CD4-positive, CD25-positive, alpha-beta regulatory T cell (primary cell): ENCODE data around the gene GDI1. TPM values are rescaled to one million over a fixed set of nuclear protein-coding genes. Genes with fewer than 3 reads are reported as not detected.
A peak's percentile ranks its signal among the peaks of the same experiment; 100 is the strongest.
"Not testable (repeated sequence)": the region's sequence is repeated elsewhere in the genome, so short reads cannot be mapped to it uniquely, and the experiment has no call there.

ENCODE experiments used
- ATAC-seq, 2 donors: fragments of 150-1000 bp; cut with Tn5 transposase; one replicate each; pipeline ENCODE4 v1.10.0; 2021; ENCODE audit warnings: low read depth in 2 of 2, moderate number of reproducible peaks in 2 of 2, moderate library complexity in 1 of 2
- DNase-seq, 3 donors: peaks; one replicate each; pipeline versions ENCODE4 v3.0.0 to v3.0.0-alpha.2; 2012 to 2022; ENCODE audit warnings: mixed read lengths in 1 of 3
- H3K27ac ChIP-seq: one replicate; pipeline ENCODE4 v1.7.0; 2013; ENCODE audit warnings: mild to moderate bottlenecking, low read length; ENCODE audit not compliant: insufficient read depth, poor library complexity, severe bottlenecking
- H3K27me3 ChIP-seq: one replicate; pipeline ENCODE4 v1.7.0; 2013; ENCODE audit warnings: low read length; ENCODE audit not compliant: control insufficient read depth, insufficient read depth
- H3K36me3 ChIP-seq: one replicate; pipeline ENCODE4 v1.7.0; 2013; ENCODE audit warnings: mild to moderate bottlenecking, low read length, moderate library complexity; ENCODE audit not compliant: control insufficient read depth, insufficient read depth
- H3K4me1 ChIP-seq: 2 replicates; pipeline ENCODE4 v1.7.0; 2013; ENCODE audit warnings: mild to moderate bottlenecking, low read length; ENCODE audit not compliant: insufficient read depth, control insufficient read depth, poor library complexity, severe bottlenecking
- H3K4me3 ChIP-seq: one replicate; pipeline ENCODE4 v1.7.0; 2013; ENCODE audit warnings: low read depth, mild to moderate bottlenecking, low read length, moderate library complexity
- H3K9me3 ChIP-seq, 2 experiments: 1 replicate in 1 of 2; 2 replicates in 1 of 2; pipeline ENCODE4 v1.7.0; 2013; ENCODE audit warnings: low read length in 2 of 2, mild to moderate bottlenecking in 1 of 2, moderate library complexity in 1 of 2; ENCODE audit not compliant: control insufficient read depth in 2 of 2
- H3K27ac Mint-ChIP-seq, 3 donors: one replicate each; pipeline ENCODE4 v1.8.0; 2020 to 2022; ENCODE audit warnings: mild to moderate bottlenecking in 3 of 3, mixed read lengths in 3 of 3, moderate library complexity in 2 of 3
- H3K27me3 Mint-ChIP-seq: one replicate; pipeline ENCODE4 v1.8.0; 2022; ENCODE audit warnings: mild to moderate bottlenecking, mixed read lengths
- H3K36me3 Mint-ChIP-seq: one replicate; pipeline ENCODE4 v1.8.0; 2020; ENCODE audit warnings: mixed read lengths
- H3K4me1 Mint-ChIP-seq, 4 donors: one replicate each; pipeline ENCODE4 v1.8.0; 2020 to 2022; ENCODE audit warnings: mixed read lengths in 4 of 4, mild to moderate bottlenecking in 1 of 4
- H3K4me3 Mint-ChIP-seq, 4 donors: one replicate each; pipeline ENCODE4 v1.8.0; 2020 to 2022; ENCODE audit warnings: mild to moderate bottlenecking in 4 of 4, mixed read lengths in 4 of 4, moderate library complexity in 3 of 4
- H3K9me3 Mint-ChIP-seq, 7 donors: one replicate each; pipeline ENCODE4 v1.8.0; 2020 to 2022; ENCODE audit warnings: mixed read lengths in 7 of 7, mild to moderate bottlenecking in 3 of 7, moderate library complexity in 2 of 7
- polyA plus RNA-seq, 4 donors: library from polyadenylated mRNA; unstranded; fragments of 300-500 nt; fragmentation: Illumina TruSeq; gene quantifications; one replicate each; pipeline ENCODE4 v1.2.3, GENCODE V29; 2021
- total RNA-seq: library from RNA; stranded (reverse); gene quantifications from one replicate; pipeline ENCODE4 v1.2.3, GENCODE V29; 2022

Gene GDI1
- total and polyA plus RNA-seq, 5 donors from 2014 or later, result 33.7 to 169 (median 45.2) TPM

DNA sequence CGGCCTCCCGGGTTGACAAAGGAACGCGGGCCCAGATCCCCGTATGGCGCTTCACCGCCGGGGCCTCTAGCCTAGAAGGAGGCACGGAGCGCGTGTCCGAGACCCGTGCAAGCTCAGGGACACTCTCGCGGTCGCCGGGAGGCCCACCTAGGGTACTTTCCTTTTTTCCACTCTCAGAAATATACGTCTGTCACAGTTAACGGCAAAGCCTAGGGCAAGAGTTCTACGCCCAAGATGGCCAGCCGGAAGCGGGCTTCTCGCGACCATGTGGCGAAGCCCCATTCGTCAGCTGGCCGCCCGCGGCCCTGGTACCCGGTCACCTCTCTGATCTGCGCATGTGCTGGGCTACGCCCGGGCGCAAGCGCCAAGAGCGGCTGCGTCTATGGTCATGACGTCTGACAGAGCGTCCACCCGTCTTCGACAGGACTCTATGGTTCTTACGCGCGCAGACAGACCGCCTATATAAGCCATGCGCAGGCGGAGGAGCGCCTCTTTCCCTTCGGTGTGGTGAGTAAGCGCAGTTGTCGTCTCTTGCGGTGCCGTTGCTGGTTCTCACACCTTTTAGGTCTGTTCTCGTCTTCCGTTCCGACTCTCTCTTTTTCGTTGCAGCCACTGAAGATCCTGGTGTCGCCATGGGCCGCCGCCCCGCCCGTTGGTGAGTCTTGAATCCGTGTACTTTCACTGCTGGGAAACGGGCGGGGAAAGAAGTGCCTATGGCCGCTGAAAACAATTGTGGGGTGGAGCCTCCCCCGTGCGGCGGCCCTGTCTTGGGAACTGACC, 38.9 kb upstream of the GDI1 start, which contains the start of gene RPL10:
RPL10 (plus strand) TSS at position 490 of the 780 bp plus-strand sequence; CDS start at position 633, 143 bp downstream.
- H3K36me3 Mint-ChIP-seq, result peaks cover 14% of the 10 kb centered on the region
- peaks cover 19% of the 10 kb centered on the region for H3K4me1 ChIP-seq
- H3K9me3 ChIP-seq, result no peaks in the 10 kb centered on the region
- peaks cover 4 to 31% (median 8%) of the 10 kb centered on the region in 4 donors for H3K4me1 Mint-ChIP-seq
- H3K27ac ChIP-seq, result peak within 1 kb of the TSS; percentile 95
- DNase-seq, result peak; percentile 82 to 95 (median 89)
- H3K9me3 Mint-ChIP-seq, result no peaks in the 10 kb centered on the region
- H3K27ac Mint-ChIP-seq, result peak within 1 kb of the TSS; percentile 99 to 100 (median 99)
- peak within 1 kb of the TSS; percentile 95 for H3K4me3 ChIP-seq
- peaks cover 9% of the 10 kb centered on the region for H3K36me3 ChIP-seq
- H3K27me3 ChIP-seq, result no peaks in the 10 kb centered on the region
- peaks cover 15% of the 10 kb centered on the region for H3K27me3 Mint-ChIP-seq
- peak; percentile 78 to 84 for ATAC-seq
- peak within 1 kb of the TSS; percentile 94 to 99 (median 97) for H3K4me3 Mint-ChIP-seq

DNA sequence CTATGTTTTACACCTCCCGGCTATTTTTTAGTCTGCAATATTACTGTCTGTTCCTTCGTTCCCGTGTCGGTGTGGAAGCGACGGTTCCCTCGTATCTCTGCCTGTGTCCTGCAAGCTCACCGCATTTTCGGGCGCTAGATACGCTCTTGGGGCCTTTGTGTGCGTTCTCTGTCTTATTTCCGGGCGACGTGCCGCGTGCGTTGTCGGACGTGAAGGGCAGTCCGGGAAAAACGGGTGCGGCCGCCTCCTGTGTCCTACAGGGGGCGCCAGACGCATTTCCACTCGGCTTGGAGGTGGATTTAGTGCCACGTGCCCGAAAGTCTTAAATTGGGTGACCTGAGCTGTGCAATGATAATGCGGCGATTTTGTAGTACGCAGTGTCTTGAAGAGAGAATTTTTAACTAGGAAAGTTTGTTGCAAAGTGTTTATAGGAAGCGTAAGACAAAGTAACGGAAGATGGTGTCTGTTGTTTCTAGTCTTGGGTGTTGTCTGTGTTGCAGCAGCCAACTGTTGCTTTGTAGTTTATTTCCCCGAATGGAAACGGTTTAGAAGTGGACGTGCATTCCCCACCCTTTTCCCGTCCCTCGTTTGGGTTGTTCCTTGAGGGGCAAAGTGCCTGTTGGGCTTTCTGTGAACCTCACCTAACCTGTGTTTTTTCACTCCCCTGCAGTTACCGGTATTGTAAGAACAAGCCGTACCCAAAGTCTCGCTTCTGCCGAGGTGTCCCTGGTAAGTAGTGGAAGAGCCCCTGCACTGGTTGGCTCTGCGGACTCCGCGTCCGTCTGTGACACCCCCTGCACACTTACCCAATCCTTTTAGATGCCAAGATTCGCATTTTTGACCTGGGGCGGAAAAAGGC, 38.1 kb upstream of the GDI1 start:
- peaks cover 19% of the 10 kb centered on the region for H3K4me1 ChIP-seq
- H3K36me3 Mint-ChIP-seq, result peaks cover 14% of the 10 kb centered on the region

DNA sequence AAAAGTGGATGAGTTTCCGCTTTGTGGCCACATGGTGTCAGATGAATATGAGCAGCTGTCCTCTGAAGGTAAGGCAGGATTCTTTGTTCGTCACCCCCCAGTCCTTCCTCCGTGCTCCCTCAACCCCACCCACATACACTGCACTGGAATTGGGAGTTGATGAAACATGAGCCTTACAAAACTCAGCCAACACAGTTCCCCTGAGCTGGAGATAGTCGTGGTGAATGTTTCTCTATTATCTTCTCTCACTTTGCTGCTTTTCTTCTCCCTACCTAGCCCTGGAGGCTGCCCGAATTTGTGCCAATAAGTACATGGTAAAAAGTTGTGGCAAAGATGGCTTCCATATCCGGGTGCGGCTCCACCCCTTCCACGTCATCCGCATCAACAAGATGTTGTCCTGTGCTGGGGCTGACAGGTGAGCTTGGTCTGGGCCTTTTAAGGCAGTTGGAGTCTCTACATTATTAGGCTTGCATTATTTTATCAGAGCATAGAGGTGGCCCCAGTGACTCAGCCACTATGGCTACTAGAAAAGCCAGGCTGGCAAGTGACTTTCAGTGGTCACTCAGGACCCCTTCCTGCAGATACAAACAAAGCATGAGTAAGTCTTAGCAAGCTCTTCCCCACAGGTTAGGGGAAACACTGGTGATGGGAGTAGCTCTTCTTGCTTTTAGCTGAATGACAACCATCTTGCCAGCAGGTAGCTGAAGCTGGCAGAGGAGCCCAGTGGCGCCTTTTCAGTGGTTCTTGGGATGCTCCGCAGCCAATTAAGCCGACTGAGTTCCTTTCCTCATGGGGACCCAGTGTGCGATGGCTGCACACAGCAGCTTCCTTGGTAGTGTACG, 37.2 kb upstream of the GDI1 start:
- Mint-ChIP-seq H3K36me3 (peaks cover 14% of the 10 kb centered on the region), H3K4me3 (peak overlapping the region; percentile 94 to 99 (median 97)), H3K27me3 (peaks cover 15% of the 10 kb centered on the region), H3K4me1 (peaks cover 4 to 31% (median 8%) of the 10 kb centered on the region in 4 donors), H3K9me3 (no peaks in the 10 kb centered on the region), H3K27ac (peak overlapping the region; percentile 69 to 100 (median 99))
- peaks cover 19% of the 10 kb centered on the region for H3K4me1 ChIP-seq
- no peaks in the 10 kb centered on the region for H3K27me3 ChIP-seq
- H3K36me3 ChIP-seq, result peaks cover 9% of the 10 kb centered on the region
- peak; percentile 22 to 48 (median 45) for DNase-seq
- peak overlapping the region; percentile 95 for H3K27ac ChIP-seq
- peak overlapping the region; percentile 95 for H3K4me3 ChIP-seq
- H3K9me3 ChIP-seq, result no peaks in the 10 kb centered on the region
- ATAC-seq, result no peak

More for the DNA sequence above, 38.1 kb upstream of the GDI1 start:
- H3K27me3 ChIP-seq, result no peaks in the 10 kb centered on the region
- Mint-ChIP-seq H3K27me3 (peaks cover 15% of the 10 kb centered on the region), H3K27ac (peak overlapping the region; percentile 99 to 100 (median 99)), H3K4me3 (peak overlapping the region; percentile 94 to 99 (median 97)), H3K9me3 (no peaks in the 10 kb centered on the region), H3K4me1 (peaks cover 4 to 31% (median 8%) of the 10 kb centered on the region in 4 donors)
- H3K27ac ChIP-seq, result peak overlapping the region; percentile 95
- ATAC-seq (peak; percentile 46 to 50), DNase-seq (peak; percentile 68 to 90 (median 84))
- peaks cover 9% of the 10 kb centered on the region for H3K36me3 ChIP-seq
- no peaks in the 10 kb centered on the region for H3K9me3 ChIP-seq
- peak overlapping the region; percentile 95 for H3K4me3 ChIP-seq

DNA sequence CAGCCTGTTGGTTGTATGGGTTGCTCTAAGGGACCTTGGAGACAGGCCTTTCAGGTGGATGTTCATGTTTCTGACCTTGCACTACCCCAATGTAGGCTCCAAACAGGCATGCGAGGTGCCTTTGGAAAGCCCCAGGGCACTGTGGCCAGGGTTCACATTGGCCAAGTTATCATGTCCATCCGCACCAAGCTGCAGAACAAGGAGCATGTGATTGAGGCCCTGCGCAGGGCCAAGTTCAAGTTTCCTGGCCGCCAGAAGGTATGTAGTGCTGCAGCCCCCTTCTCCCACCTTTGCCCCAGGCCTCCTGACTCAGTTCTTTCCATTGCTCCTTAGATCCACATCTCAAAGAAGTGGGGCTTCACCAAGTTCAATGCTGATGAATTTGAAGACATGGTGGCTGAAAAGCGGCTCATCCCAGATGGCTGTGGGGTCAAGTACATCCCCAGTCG, 36.6 kb upstream of the GDI1 start:
- H3K4me3 Mint-ChIP-seq, result peak overlapping the region; percentile 41 to 97 (median 74)
- DNase-seq, ATAC-seq, H3K27me3 ChIP-seq, H3K9me3 ChIP-seq, H3K4me3 ChIP-seq, H3K9me3 Mint-ChIP-seq, H3K36me3 ChIP-seq: not testable (repeated sequence)
- H3K27ac ChIP-seq, result peak overlapping the region; percentile 95
- peaks cover 14% of the 10 kb centered on the region for H3K36me3 Mint-ChIP-seq
- peaks cover 4 to 31% (median 8%) of the 10 kb centered on the region in 4 donors for H3K4me1 Mint-ChIP-seq
- H3K4me1 ChIP-seq, result peaks cover 19% of the 10 kb centered on the region
- H3K27me3 Mint-ChIP-seq, result peaks cover 15% of the 10 kb centered on the region
- H3K27ac Mint-ChIP-seq, result peak overlapping the region in 2 of 3 donors; percentile 55 to 100

DNA sequence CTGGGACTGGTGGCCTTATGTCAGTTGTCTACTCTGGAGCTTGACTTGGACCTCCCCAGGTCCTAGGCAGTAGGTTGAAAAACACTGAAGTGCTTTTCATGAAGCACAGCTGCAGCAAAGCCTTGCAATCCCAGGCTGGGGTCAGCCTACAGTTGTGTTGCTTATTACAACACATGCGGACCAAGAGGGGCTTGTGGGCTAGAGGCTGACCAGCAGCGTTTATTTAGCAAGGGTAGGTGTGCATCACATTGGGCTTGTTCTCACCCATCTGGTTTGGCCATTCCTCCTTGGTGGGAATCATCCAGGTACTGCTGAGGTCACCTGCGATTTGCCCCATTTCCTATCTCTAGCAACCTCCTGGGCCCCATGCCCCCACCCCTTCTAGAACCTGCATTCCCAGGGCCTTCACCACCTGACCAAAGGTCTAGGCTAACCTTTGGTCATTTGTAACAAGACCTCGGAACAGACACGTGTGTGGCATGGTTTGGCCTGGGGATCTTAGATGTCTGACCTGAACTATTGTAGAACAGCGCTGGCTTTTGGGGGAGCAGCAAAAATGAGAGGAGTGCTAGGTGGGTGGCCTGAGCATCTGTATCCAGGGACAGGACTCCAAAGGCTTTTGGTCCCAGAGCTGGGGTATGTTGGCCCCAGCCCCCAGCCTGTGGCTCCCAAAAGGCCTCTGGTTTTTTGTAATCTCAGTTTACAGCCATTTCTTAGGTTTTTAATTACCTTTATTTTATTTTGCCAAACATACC, 35.7 kb upstream of the GDI1 start:
- DNase-seq, result no peak
- peak overlapping the region in 2 of 3 donors; percentile 55 to 100 for H3K27ac Mint-ChIP-seq
- Histone ChIP-seq H3K36me3 (peaks cover 9% of the 10 kb centered on the region), H3K4me3 (no peak overlapping the region), H3K9me3 (no peaks in the 10 kb centered on the region), H3K27ac (peak overlapping the region; percentile 51), H3K27me3 (no peaks in the 10 kb centered on the region), H3K4me1 (peaks cover 19% of the 10 kb centered on the region)
- peaks cover 14% of the 10 kb centered on the region for H3K36me3 Mint-ChIP-seq
- H3K4me3 Mint-ChIP-seq, result peak overlapping the region; percentile 0 to 97 (median 40)
- no peaks in the 10 kb centered on the region for H3K9me3 Mint-ChIP-seq
- H3K4me1 Mint-ChIP-seq, result peaks cover 4 to 31% (median 8%) of the 10 kb centered on the region in 4 donors
- ATAC-seq, result no peak
- H3K27me3 Mint-ChIP-seq, result peaks cover 15% of the 10 kb centered on the region

DNA sequence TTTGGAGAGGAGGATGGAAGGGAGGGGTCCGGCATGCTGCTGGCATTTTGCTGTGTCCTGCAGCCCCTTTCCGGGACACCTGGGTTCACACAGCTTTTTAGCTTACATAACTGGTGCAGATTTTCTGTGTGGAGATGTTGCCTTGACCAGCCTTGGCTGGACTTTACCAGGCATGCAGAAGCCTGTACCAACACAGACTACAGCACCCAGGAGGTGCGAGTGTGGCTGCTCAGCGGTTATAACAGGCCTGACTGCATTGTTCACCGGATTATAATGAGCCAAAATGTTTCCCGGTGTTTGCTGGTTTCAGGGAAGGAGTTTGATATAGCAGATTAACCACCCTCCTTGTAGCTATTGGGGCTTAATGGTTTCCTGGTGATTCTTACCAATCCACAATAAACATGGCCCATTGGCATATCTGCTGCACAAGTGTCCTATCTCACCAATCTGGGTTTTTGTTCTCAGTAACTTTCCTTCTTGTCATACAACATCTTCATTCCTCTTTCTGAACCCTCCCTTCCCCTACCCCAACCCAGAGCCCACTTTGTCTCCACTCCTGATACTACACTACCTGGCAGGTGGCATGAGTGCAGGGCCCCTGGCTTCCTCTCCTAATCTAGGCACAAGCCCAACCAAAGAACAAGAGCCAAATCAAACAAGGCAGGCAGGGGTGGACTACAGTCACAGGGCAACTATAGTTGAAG, 34.9 kb upstream of the GDI1 start:
- H3K27me3 Mint-ChIP-seq, result peaks cover 15% of the 10 kb centered on the region
- H3K9me3 Mint-ChIP-seq, result no peaks in the 10 kb centered on the region
- peak overlapping the region in 2 of 4 donors; percentile 32 to 50 for H3K4me3 Mint-ChIP-seq
- Histone ChIP-seq H3K4me3 (no peak overlapping the region), H3K9me3 (no peaks in the 10 kb centered on the region), H3K27me3 (no peaks in the 10 kb centered on the region), H3K27ac (peak overlapping the region; percentile 33), H3K4me1 (peaks cover 17% of the 10 kb centered on the region), H3K36me3 (peaks cover 9% of the 10 kb centered on the region)
- ATAC-seq (no peak), DNase-seq (no peak)
- peaks cover 4 to 30% (median 8%) of the 10 kb centered on the region in 4 donors for H3K4me1 Mint-ChIP-seq
- H3K36me3 Mint-ChIP-seq, result peaks cover 14% of the 10 kb centered on the region
- H3K27ac Mint-ChIP-seq, result peak overlapping the region in 1 of 3 donors; percentile 57
